ENCODE results near the gene ATG9B. TPM values are rescaled to one million over a fixed set of nuclear protein-coding genes. Genes with fewer than 3 reads are reported as not detected.

ATG9B gene
- total and polyA plus RNA-seq, 9 of the 15 experiments (the other 6 are each of a cell fraction or from before 2014, with no cell fraction given) = 0.29 to 8.0 (median 2.1) TPM

- Histone ChIP-seq H3K27ac (ENCODE audit: extremely low read depth, low read depth, low read length) (no peak overlapping the region), H3K9me3 (replicated peaks; ENCODE audit: control insufficient read depth, insufficient read depth, low read depth, low read length) (no peaks in the 10 kb centered on the region), H3K27me3 (ENCODE audit: control insufficient read depth in 2 of 2, insufficient read depth in 2 of 2, low read length in 2 of 2) (no peaks in the 10 kb centered on the region), H3K9me1 (ENCODE audit: control insufficient read depth, insufficient read depth, low read length) (no peaks in the 10 kb centered on the region), H2AFZ (ENCODE audit: low read depth, low read length) (no peak overlapping the region), H3K4me2 (ENCODE audit: insufficient read depth, low read length) (no peak overlapping the region), H3K79me2 (ENCODE audit: control insufficient read depth, insufficient read depth, low read length) (peaks cover 34% of the 10 kb centered on the region), H3K4me1 (replicated peaks in 1 of 2; ENCODE audit: control insufficient read depth in 2 of 2, insufficient read depth in 2 of 2, low read length in 2 of 2) (peaks cover 4 to 55% of the 10 kb centered on the region in 2 experiments; a peak in 4 of 5 replicates), H3K36me3 (ENCODE audit: control insufficient read depth, insufficient read depth, low read length) (peaks cover 76% of the 10 kb centered on the region; the same call in 2 of the 3 replicates), H3K9ac (ENCODE audit: insufficient read depth in 1 of 2, low read depth in 2 of 2, low read length in 2 of 2) (peak overlapping the region in 1 of 2 experiments; percentile 5; a peak in 2 of 4 replicates), H3K4me3 (no peak overlapping the region), H4K20me1 (replicated peaks; ENCODE audit: control insufficient read depth, insufficient read depth, low read length) (no peaks in the 10 kb centered on the region)
- ChIA-PET POLR2A (interaction anchor here (0.6 to 1.1 kb wide), 4 partner anchors 9 to 39 kb away, joined by 3 read pairs; no protein-coding TSS in a partner anchor), CTCF (ENCODE audit: low intra/inter-chr PET ratio) (interaction anchor here (1.1 kb wide), 1 partner anchor 77 kb away, joined by 3 read pairs; no protein-coding TSS in a partner anchor)
- no peak for ATAC-seq
- 88% methylated on average over 16 of the region's 17 CpGs for WGBS (ENCODE audit: insufficient coverage, low coverage, missing lambda C conversion rate)
- FAIRE-seq = no peak
- DNase-seq (ENCODE audit: extremely low read depth in 1 of 4, low spot score in 3 of 4) = peak in 2 of 4 experiments; percentile 38 to 52
- intact Hi-C loops (cut with micrococcal nuclease) = no loop called here
- no TSS peak for BruUV-seq (replicated peaks)
- in situ Hi-C loops (cut with MboI) = no loop called here
- TF ChIP-seq, protein P1, sequence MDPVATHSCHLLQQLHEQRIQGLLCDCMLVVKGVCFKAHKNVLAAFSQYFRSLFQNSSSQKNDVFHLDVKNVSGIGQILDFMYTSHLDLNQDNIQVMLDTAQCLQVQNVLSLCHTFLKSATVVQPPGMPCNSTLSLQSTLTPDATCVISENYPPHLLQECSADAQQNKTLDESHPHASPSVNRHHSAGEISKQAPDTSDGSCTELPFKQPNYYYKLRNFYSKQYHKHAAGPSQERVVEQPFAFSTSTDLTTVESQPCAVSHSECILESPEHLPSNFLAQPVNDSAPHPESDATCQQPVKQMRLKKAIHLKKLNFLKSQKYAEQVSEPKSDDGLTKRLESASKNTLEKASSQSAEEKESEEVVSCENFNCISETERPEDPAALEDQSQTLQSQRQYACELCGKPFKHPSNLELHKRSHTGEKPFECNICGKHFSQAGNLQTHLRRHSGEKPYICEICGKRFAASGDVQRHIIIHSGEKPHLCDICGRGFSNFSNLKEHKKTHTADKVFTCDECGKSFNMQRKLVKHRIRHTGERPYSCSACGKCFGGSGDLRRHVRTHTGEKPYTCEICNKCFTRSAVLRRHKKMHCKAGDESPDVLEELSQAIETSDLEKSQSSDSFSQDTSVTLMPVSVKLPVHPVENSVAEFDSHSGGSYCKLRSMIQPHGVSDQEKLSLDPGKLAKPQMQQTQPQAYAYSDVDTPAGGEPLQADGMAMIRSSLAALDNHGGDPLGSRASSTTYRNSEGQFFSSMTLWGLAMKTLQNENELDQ (CRISPR knock-in tag; IDR thresholded peaks at IDR 0.05; ENCODE audit: borderline replicate concordance) = no peak
- TF ChIP-seq ZNF197 (CRISPR knock-in tag; IDR thresholded peaks at IDR 0.05; ENCODE audit: low read depth) (no peak), HDAC1 (IDR thresholded peaks at IDR 0.05) (no peak), HNRNPK (IDR thresholded peaks at IDR 0.05; ENCODE audit: low read depth, low read length, poor library complexity, severe bottlenecking) (no peak), ZNF436 (CRISPR knock-in tag; IDR thresholded peaks at IDR 0.05) (no peak), TARDBP (IDR thresholded peaks at IDR 0.05) (no peak), GABPB2 (CRISPR knock-in tag; conservative IDR thresholded peaks at IDR 0.05) (no peak), ZNF512 (tag; IDR thresholded peaks at IDR 0.05) (no peak), CBFB (CRISPR knock-in tag; IDR thresholded peaks at IDR 0.05) (peak; percentile 25; the same call in 1 of the 2 replicates), ZNF395 (CRISPR knock-in tag; IDR thresholded peaks at IDR 0.05) (no peak)
- TF ChIP-seq, protein P2, sequence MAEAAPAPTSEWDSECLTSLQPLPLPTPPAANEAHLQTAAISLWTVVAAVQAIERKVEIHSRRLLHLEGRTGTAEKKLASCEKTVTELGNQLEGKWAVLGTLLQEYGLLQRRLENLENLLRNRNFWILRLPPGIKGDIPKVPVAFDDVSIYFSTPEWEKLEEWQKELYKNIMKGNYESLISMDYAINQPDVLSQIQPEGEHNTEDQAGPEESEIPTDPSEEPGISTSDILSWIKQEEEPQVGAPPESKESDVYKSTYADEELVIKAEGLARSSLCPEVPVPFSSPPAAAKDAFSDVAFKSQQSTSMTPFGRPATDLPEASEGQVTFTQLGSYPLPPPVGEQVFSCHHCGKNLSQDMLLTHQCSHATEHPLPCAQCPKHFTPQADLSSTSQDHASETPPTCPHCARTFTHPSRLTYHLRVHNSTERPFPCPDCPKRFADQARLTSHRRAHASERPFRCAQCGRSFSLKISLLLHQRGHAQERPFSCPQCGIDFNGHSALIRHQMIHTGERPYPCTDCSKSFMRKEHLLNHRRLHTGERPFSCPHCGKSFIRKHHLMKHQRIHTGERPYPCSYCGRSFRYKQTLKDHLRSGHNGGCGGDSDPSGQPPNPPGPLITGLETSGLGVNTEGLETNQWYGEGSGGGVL (CRISPR knock-in tag; IDR thresholded peaks at IDR 0.05) = no peak
- TF ChIP-seq, protein P3, sequence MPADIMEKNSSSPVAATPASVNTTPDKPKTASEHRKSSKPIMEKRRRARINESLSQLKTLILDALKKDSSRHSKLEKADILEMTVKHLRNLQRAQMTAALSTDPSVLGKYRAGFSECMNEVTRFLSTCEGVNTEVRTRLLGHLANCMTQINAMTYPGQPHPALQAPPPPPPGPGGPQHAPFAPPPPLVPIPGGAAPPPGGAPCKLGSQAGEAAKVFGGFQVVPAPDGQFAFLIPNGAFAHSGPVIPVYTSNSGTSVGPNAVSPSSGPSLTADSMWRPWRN (IDR thresholded peaks at IDR 0.05; ENCODE audit: low read depth) = no peak
Measured at GRCh38 chr7:151032936-151033863, 8.9 kb upstream of the ATG9B start.
